Central memory CD4-positive, alpha-beta T cell (primary cell): ENCODE results near the gene MUC20.
"Not testable (repeated sequence)": the region's sequence is repeated elsewhere in the genome, so short reads cannot be mapped to it uniquely, and the experiment has no call there.

Experiments
- DNase-seq: peaks from one replicate; pipeline ENCODE4 v3.0.0; 2022

Gene MUC20

DNA sequence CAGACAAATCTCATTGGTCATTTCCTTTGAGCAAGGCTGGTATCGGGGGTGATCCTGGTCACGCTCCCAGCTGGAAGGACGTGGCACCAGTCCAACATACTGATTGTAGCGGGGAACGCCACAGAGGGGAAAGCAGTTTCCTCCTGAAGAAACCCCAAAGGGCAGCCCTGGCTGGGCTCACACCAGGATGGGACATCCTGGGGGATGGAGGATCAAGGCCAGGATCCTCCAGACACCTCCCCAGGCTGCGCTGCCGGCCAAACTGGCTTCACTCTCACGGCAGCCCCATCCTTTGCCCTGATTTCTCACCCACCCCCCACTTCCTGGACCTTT, 36.6 kb downstream of the MUC20 start:
- DNase-seq: no peak

DNA sequence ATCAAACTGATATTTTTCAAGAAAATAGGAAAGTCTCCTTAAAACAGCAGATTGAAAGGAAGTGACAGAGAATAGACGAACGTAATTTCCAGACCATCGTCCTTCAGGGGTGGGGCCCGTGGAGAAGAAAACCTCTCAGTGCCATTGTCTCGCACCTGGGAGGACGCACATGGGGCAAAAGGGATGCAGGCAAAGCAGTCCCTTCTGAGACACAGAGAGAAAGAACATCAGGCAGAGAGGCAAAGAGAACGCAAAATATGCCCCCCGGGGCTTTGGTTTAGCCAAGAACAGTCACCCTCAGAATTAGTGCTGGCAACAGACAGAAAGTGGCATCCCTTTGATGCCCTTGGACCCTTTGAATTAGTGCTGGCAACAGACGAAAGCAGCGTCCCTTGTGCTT, 37.0 kb downstream of the MUC20 start:
- no peak for DNase-seq

DNA sequence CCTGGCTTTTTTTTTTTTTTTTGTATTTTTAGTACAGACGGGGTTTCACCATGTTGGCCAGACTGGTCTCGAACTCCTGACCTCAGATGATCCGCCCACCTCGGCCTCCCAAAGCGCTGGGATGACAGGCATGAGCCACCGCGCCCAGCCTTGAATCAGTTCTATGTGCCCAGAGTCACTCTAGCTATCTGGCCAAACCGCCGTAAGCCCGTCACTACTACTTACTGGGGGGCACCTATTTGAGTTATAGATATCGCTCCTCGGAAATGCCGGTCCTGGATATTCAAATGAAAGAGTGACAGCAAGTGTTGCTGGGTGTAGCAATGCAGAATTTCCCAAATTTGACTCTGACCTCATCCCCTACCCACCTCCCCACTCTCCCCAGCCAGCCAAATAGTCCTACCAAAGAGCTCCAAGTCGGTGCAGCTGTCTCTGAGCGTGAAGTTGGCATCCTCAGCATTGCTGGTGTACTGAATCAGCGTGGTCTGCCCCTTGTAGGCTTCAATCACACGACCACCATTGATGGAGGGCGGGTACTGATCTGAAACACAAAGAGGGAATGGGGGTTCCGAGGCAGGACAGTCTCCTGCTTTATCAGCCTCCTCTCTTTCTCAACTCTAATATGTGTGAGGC, 38.1 kb downstream of the MUC20 start:
- DNase-seq: no peak

DNA sequence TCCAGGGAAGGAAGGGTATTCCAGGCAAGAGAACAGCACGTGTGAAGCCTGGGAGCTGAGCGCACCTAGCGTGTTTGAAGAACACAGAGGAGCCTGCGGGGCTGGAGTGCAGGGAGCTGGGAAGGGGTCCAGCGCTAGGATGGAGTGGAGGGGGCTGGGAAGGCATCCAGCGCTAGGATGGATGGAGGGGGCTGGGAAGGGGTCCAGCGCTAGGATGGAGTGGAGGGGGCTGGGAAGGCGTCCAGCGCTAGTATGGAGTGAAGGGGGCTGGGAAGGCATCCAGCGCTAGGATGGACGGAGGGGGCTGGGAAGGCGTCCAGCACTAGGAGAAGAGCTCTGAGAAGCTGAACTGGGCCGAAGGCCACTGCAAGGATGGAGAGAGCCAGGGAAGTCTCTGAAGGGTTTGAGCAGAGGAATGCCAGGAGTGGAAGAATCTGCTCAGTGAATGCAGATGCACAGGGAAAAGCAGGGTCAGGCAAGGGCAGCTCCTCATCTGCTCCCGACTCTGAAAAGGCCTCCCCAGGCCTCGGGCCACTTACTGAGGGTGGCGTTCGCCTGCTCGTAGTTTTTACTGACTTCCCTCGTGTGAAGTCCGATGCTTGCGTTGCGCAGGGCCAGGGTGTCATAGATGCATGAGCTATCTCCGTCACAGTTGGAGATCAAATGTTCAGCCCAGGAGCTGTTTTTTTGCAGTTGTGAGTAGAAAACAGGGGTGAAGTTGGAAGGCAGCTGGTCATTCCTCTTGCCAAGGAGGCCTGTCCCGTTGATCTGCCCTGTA, 39.8 kb downstream of the MUC20 start:
- DNase-seq: no peak

DNA sequence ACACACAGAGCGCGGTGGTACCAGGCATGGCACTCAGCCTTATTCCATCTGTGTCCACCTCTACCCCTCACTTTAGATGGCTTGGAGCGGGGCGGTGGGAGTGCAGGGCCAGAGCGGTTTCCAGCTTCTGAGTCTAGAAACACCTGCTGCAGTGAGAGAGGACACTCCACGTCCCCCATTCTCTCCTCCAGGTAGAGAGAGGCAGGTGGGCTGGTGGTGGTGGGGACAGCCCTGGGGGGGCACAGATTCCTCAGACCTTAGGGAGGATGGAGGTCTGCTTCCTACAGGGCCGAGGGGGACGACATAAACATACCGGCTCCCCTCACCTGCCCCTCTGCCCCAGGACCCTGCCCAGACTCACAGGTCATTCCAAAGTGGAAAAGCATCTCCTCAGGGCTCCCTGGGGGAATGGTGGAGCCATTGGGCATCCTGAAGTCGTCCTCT, 40.4 kb downstream of the MUC20 start:
- DNase-seq: no peak

DNA sequence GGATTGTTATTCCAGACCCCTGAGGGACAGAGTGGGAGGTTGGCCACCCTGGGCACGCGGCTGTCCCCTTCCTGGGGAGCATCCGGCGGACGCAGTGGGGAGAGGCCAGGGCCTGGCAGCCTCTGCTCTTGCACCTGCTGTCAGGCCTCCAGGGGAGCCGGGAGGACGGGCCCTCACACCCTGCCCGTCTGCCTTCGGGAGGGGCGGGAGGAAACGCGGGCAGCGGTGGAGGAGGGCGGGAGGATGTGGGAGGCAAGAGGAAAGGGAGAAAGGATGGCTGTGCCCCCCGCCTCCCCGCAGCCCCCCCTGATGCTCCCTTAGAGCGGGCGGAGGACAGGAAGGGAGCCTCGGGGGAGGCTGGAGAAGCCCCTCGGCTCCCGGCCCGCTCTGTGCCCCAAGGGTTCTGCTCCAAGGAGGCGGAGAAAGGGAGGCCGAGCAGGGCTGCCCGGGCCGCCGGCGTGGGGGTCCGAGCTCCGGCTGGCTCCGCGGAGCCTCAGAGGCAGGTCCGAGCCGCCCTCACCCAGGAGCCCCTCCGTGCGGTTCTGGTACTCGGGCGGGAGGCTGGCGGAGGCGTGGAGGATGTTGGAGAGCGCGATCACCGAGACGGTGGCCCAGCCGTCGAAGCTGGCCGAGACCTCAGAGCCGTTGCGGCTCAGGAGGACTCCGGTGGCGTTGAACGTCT, 40.9 kb downstream of the MUC20 start:
- DNase-seq: no peak

DNA sequence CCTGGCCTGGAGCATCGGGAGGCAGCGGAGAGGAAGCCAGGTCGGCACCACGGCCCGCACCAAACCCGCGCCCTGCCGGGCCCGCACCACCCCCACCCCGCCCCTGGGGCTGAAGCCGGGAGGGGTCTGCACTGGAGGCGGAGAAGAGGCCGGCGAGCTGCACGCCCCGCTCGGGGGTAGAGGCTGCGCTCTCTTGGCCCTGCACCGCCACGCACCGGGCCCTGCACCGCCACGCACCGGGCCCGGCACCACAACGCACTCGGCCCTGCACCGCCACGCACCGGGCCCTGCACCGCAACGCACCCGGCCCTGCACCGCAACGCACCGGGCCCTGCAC, 41.4 kb downstream of the MUC20 start:
- no peak for DNase-seq

DNA sequence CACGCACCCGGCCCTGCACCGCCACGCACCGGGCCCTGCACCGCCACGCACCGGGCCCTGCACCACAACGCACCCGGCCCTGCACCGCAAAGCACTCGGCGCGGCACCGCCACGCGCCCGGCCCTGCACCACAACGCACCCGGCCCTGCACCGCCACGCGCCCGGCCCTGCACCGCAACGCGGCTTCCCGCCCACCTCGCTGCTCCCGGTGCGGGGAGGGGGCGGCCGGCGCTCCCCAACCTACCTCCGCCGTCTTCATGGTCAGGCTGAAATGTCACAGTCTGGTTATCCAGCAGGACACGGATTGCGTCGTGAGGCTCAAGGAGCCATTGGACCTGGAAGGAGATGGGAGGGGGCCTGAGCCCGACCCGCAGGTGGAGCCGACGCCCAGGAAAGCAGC, 41.8 kb downstream of the MUC20 start:
- no peak for DNase-seq

DNA sequence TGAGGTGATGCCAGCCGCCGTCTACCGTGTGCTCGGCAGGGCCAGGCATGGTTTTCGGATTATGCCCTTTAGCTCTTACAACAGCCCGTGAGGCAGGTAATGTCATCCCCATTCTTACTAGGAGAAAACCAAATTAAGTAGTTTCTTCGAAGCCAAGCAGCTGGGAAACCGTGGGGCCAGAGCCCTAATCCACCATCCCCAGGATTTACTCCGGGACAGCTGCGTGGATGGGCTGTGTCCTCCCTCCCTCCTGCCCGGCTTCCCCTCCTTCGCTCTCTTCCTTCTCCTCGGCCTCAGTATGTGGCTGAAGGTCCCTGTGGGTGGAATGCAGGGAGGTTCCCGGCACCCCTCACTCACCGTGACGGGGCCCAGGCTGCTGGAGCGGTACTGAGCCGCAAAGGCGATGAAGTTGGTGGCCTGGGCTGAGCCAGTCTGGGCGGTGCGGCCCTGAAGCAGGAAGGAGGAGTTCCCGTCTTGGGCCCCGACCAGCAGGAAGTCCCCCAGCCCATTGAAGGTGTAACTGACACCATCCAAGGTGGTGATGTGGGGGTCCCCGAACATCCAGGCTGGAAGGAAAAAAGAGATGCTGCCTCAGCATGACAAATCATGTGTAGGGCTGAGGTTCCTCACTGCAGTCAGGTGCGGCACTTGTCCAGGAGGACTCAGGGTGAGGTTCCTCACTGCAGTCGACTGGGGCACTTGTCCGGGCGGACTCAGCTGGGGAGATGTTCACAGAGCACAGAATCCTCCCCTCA, 42.5 kb downstream of the MUC20 start:
- no peak for DNase-seq

DNA sequence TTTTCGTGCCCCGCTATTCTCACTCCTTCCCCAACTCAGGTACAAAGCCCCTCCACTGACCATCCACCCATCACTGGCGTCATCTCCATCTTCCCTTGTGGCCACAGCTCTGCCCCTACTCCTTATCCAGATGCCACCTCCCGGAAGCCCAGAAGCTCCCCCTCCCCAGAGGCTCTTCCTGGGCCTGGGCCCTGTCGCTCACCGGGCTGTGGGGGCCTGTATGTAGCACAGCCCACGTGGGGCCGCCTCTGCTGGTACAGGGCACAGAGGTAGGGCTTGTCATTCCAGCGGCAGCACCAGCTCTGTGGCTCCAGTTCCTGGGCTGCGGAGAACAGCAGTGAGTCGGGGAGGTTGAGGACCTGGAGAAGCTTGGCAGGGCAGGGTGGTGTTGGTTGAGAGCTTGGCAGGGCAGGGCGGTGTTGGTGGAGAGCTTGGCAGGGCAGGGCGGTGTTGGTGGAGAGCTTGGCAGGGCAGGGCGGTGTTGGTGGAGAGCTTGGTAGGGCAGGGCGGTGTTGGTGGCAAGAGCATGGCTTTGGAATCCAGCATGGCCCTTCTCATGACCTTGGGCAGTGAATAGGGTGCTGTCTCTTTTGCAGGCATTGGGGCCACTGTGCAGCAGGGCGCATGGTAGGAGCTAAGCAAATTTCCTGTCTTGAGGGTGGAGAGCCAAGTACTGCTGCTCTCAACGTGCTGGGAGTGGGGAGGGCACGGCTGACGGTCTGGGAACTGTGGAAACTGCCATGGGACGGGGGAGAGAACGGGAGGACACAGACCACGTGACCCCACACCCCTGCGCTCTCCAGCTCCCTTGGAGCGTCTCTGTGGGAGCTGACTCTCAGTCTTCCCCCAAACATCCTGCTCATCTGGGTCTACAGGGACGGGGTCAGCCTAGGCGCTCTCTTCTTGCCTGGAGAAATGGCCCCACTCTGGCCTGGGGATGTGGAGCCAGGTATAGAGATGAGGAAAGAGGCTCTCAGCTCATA, 43.4 kb downstream of the MUC20 start:
- DNase-seq: no peak

DNA sequence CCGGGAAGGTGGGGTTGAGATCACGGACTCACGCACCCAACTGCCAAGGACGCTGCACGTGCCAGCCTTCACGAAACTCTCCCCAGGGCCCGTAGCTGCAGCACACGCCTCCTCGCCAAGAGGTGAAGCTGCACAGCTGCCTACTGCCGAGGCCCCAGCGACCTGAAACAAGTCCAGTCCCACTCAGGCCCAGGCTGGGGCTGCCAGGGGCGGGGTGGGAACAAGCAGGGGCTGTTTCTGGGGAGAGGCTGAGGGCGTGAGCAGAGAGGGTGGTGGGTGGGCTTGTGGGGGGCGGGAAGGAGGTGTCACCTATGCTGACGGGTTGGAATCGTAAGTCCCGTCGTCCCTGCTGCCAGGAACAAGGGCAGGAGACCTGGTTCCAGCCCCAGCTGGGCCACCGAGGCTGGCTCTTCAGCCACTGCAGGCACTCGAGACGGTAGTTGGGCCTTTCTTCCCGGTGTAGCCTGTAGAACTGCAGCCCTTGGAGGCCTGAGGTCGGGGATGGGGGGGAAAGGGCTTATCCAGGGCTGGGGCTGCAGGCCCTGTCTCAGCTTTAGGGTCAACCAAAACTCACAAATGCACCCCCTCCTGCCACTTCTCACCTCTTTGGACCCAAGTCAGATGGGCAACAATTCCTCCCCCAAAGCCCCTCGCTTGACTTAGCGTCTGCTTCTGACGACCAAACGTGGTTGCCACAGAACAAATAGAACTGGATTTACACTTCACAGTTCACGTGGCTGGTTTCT, 44.4 kb downstream of the MUC20 start:
- DNase-seq: no peak

DNA sequence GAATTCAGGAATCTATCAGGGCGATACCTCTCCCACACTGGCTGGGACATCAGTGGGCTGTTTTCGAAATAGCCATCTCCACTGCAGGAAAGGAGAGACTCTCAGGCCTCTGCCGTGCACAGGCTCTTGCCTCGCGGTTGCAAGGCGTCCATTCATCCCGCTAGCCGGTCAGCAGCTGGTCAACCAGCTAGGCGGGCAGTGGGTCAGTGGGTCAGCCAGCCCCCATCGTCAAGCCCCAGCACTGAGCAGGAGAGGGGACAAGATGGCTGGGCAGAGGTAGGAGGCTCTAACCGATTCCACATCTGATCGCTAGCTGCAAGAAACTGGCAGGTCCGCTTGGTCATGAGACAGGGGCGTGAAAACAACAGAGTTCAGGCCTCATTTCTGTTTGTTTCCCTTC, 45.9 kb downstream of the MUC20 start:
- no peak for DNase-seq

DNA sequence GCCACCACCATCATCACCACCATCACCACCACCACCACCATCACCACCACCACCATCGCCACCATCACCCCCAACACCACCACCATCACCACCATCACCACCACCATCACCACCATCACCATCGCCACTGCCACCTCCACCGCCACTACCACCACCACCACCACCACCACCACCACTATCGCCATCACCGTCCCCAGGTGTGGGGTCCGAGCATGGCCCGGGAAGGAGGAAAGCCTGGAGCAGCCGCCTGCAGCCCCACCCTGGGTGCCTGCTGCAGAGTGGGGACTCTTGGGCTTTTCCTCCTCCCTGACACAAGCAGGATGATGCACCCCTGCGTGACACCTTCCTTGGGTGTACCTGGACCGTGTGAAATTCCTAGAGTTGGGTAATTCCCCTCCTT, 47.0 kb downstream of the MUC20 start:
- no peak for DNase-seq

DNA sequence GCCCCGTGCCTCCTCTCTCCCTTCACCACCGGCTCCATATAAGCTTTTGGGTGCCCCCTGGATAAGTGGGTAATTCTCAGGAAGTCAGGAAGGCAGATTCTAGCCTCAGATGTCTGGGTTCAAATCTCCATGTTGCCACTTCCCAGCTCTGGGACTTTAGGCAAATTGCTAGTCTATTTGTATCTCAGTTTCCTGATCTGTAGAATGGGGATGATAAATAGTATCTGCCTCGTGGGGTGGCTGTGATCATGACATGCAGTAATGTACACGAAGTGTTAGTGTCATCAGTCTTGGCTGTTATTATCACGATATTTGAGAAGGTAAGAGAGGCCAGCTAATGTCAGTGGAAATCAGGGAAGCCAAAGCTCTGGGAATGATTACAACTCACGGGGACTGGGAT, 47.6 kb downstream of the MUC20 start:
- no peak for DNase-seq

DNA sequence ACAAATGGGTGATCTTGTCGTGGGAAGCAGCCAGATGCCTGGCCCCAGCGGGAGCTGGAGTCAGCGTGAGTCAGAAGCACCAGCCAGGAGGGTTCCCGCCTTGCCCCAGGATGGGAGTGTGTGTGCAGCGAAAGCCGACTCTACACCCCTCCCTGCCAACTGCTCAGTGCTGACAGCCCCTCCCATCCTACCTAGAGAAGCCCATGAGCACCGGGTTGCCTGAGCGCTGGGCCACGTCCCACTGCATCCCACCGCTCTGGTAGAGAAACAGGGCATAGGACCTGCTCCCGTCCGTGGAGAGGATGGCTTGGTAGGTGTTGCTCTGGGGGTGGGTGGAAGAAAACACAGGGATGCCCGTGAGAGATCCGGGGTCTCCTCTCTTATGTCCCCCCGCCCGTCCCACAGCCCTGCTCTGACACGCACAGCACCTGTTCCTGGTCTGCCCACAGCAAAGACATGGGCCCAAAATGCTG, 48.1 kb downstream of the MUC20 start:
- DNase-seq: no peak

DNA sequence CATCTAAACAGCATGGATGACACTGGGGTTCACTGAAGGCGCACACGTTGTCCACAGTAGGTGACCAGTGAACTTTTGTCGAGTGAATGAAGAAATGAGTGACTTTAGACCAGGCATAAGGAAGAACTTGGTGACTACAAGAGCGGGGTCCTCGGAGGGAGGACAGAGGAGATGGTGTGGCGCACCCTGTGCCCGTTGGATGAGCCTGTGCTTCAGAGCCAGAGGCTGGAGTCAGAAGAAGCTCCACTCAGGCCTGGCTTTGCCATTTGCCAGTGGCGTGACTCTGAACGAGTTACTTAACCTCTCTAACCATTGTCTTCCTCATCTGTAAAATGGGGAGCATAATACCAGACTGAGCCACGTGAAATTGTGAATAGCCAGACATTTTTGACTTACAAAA, 48.8 kb downstream of the MUC20 start:
- DNase-seq: no peak

DNA sequence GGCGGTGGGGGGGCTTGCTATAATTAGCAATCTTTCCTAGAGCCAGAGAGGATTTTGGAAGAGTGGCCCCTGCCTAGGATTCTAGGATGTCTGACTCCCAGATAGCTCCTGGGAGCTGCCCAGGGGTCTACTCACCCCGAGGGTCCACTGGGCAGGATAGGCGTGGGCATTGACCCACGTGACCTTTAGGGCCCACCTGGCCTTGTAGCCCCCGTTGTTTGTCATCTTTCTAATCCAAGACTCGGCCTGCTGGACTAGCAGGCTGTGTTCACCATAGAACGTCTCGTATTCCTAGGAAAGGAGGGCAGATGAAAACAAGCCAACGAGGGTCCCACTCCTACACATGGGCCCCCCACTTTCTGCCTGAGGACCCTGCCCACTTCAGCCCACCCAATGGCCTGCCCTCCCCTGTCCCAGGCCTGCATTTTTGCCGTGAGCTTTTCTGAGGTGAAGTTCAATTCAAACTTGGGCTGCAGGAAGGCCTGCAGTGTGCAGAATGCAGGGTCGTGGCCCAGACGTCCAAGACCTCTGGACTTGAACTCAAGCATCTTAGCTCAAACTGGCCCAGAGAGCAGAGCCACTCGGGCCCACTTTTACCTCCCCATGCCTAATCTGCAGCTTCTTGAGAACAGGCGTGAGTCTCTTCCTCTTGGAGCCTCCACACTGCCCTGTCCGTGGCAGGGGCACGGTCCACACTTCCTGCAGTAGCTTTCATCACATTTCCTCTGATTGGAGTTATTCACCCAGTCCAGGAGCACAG, 49.5 kb downstream of the MUC20 start:
- DNase-seq: no peak

DNA sequence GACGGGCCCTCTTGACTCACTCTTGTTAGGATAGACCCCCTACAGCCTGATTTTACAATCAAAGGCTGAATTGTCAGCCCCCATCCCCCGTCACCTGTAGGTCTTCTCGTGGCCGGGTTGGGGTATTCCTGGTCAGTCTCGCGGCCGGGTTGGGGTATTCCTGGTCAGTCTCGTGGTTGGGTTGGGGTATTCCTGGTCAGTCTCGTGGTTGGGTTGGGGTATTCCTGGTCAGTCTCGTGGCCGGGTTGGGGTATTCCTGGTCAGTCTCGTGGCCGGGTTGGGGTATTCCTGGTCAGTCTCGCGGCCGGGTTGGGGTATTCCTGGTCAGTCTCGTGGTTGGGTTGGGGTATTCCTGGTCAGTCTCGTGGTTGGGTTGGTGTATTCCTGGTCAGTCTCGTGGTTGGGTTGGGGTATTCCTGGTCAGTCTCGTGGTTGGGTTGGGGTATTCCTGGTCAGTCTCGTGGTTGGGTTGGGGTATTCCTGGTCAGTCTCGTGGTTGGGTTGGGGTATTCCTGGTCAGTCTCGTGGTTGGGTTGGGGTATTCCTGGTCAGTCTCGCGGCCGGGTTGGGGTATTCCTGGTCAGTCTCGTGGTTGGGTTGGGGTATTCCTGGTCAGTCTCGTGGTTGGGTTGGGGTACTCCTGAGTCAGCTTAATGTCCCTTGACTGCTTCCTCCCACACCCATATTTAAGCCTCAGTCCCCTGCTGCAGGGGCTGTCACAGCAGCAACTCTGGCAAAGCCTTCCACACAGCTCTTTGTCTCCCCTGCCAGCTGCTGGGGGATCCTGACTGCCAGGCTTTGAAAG, 50.3 kb downstream of the MUC20 start:
- not testable (repeated sequence) for DNase-seq

DNA sequence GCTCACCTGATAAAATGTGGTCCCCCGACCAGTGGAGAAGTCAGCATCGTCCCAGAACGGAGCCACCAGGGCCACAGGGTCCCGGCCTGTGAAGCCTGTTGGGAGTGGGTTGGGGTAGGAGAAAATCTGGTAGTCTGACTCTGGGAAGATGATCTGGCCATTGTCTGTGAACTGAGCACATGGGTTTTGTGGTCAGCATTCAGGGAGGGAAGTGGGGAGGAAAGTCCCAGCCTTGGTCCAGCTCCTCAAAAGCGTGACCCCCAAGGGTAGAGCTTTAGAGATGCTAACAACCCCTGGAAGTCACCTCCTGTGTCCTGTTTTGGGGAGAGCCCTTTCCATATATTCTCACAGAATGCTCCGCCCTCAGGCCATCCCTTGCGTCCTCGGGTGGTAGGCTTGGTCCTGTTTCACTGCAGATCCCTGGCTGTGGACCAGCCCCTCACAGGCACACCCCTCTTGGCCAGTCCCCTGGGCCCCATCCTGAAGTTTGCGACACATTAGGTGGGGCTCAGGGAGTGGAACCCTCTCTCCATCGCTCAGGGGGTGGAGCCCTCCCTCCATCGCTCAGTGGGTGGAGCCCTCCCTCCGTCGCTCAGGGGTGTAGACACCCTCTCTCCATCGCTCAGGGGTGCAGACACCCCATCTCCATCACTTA, 51.0 kb downstream of the MUC20 start:
- no peak for DNase-seq
